Uterus (tissue), 2 donors: ENCODE data around the gene PAOX.

Source experiments
- POLR2A ChIP-seq, 2 donors: fragments of 450-650 bp; IDR thresholded peaks; one replicate each; pipeline ENCODE4 v1.6.1; 2016; ENCODE audit warnings: antibody characterized with exemption in 2 of 2, mild to moderate bottlenecking in 1 of 2, moderate library complexity in 1 of 2
- TF ChIP-seq, protein P1 (sequence below), 4 experiments: fragments of 200-600 bp in 2 of 4; fragments of 450-650 bp in 2 of 4; sonication (generic) in 2 of 4; IDR thresholded peaks; one replicate each; pipeline ENCODE4 v1.5.1; 2016 to 2019; ENCODE audit warnings: antibody characterized with exemption in 4 of 4, mild to moderate bottlenecking in 2 of 4, moderate library complexity in 1 of 4

DNA sequence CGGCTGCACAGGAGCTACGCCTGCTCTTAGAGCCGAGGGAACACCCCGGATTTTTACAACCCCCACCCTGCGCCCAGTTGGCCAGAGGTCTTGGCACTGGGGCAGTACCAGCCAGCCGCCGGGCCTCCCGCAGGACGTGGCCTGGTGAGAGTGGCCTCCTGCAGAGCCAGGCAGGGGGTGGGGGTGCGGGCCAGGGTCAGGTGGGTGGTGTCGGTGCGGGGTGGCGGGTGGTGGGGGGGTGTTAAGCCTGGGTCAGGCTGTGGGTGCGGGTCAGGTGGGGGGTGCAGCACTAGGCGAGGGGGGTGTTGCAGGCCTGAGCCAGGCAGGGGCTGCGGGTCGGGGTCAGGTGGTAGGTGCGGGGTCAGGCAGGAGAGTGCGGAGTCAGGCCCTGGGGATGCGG, 6.6 kb upstream of the PAOX start:
- TF ChIP-seq, protein P1, sequence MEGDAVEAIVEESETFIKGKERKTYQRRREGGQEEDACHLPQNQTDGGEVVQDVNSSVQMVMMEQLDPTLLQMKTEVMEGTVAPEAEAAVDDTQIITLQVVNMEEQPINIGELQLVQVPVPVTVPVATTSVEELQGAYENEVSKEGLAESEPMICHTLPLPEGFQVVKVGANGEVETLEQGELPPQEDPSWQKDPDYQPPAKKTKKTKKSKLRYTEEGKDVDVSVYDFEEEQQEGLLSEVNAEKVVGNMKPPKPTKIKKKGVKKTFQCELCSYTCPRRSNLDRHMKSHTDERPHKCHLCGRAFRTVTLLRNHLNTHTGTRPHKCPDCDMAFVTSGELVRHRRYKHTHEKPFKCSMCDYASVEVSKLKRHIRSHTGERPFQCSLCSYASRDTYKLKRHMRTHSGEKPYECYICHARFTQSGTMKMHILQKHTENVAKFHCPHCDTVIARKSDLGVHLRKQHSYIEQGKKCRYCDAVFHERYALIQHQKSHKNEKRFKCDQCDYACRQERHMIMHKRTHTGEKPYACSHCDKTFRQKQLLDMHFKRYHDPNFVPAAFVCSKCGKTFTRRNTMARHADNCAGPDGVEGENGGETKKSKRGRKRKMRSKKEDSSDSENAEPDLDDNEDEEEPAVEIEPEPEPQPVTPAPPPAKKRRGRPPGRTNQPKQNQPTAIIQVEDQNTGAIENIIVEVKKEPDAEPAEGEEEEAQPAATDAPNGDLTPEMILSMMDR (IDR thresholded peaks at IDR 0.05), result no peak
- TF ChIP-seq POLR2A (IDR thresholded peaks at IDR 0.05), result no peak
